ENCODE measurements around the gene SIRPD.
"Not testable (repeated sequence)": the region's sequence is repeated elsewhere in the genome, so short reads cannot be mapped to it uniquely, and the experiment has no call there.

The SIRPD gene

DNA sequence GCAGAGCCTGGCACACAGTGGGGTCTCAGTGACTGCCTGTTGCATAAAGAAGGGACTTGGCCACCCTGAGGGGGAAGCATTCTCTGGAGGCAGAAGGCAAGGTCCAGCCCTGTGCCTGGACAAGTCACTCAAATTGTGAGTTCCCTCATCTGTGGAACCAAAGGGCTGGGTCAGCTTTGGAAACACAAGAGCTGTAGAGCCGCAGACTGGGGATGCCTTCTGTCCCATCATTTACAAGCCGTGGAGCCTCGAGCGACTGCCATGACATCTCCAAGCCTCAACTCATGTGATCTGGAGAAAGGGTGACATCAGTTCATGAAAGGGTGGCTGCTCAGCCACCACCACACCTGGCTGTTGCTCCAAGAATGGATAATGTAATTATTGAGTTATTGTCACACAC, 20.4 kb upstream of the SIRPD start:
- Histone ChIP-seq H3K79me2 (ENCODE audit: control insufficient read depth, low read length) (no peaks in the 10 kb centered on the region), H3K27ac (ENCODE audit: low read depth, low read length) (no peak overlapping the region), H3K27me3 (ENCODE audit: control insufficient read depth, low read length) (no peaks in the 10 kb centered on the region), H3F3A (ENCODE audit: control insufficient read depth, insufficient read depth) (no peaks in the 10 kb centered on the region), H3K36me3 (ENCODE audit: control insufficient read depth, low read length) (no peaks in the 10 kb centered on the region), H3K4me1 (ENCODE audit: control insufficient read depth, low read length) (no peaks in the 10 kb centered on the region), H3K4me2 (ENCODE audit: low read length) (no peak overlapping the region), H4K20me1 (ENCODE audit: control insufficient read depth, insufficient read depth, low read depth, low read length) (no peaks in the 10 kb centered on the region), H3K9me2 (replicated peaks; ENCODE audit: control insufficient read depth, low read length) (no peaks in the 10 kb centered on the region), H3K4me3 (ENCODE audit: low read length) (no peak overlapping the region), H3K9me3 (ENCODE audit: control insufficient read depth, insufficient read depth, low read length) (no peaks in the 10 kb centered on the region)
- no peak for TF ChIP-seq EZH2phosphoT487 (IDR thresholded peaks at IDR 0.05; ENCODE audit: borderline replicate concordance, low read length)
- TF ChIP-seq, protein P1, sequence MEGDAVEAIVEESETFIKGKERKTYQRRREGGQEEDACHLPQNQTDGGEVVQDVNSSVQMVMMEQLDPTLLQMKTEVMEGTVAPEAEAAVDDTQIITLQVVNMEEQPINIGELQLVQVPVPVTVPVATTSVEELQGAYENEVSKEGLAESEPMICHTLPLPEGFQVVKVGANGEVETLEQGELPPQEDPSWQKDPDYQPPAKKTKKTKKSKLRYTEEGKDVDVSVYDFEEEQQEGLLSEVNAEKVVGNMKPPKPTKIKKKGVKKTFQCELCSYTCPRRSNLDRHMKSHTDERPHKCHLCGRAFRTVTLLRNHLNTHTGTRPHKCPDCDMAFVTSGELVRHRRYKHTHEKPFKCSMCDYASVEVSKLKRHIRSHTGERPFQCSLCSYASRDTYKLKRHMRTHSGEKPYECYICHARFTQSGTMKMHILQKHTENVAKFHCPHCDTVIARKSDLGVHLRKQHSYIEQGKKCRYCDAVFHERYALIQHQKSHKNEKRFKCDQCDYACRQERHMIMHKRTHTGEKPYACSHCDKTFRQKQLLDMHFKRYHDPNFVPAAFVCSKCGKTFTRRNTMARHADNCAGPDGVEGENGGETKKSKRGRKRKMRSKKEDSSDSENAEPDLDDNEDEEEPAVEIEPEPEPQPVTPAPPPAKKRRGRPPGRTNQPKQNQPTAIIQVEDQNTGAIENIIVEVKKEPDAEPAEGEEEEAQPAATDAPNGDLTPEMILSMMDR (IDR thresholded peaks at IDR 0.05; ENCODE audit: low read depth, low read length, poor library complexity, severe bottlenecking) = no peak

DNA sequence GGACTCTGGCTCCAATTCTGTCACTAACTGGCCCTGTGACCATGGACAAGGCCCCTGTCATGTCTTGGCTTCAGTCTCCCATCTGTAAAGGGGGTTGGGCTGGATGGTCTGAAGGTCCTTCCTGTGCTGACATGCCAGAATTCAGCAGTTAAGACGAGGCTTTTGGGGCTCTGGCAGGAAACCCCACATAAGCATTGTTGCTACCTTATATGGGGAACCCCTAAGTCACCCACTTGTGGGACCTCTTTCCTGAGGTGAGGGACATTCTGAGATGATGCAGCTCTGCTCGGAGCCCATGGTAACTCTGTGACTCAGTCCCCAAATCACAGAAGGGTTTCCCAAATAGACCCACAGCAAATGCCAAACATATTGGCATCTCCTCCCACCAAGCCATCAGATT, 19.8 kb upstream of the SIRPD start:
- H3K9me2 ChIP-seq (replicated peaks; ENCODE audit: control insufficient read depth, low read length) = not testable (repeated sequence)

DNA sequence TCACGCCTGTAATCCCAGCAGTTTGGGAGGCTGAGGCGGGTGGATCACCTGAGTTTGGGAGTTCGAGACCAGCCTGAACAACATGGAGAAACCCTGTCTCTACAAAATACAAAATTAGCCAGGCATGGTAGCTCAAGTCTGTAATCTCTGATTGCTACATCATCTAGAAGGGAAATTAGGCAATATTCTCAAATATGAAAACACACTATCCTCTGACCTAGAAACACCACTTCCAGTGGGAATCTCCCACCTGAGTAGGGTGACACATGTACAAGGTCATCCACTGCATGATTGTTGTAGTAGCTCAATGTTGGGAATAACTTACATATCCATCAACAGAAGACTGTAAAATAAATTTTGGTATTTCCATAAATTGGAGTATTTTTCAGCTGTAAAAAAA, 19.1 kb upstream of the SIRPD start:
- TF ChIP-seq, protein P1 (IDR thresholded peaks at IDR 0.05; ENCODE audit: low read depth, low read length, poor library complexity, severe bottlenecking) = no peak
- no peak for TF ChIP-seq EZH2phosphoT487 (IDR thresholded peaks at IDR 0.05; ENCODE audit: borderline replicate concordance, low read length)
- Histone ChIP-seq H3K4me3 (ENCODE audit: low read length) (no peak overlapping the region), H3K4me1 (ENCODE audit: control insufficient read depth, low read length) (no peaks in the 10 kb centered on the region), H3K27me3 (ENCODE audit: control insufficient read depth, low read length) (no peaks in the 10 kb centered on the region), H3K4me2 (ENCODE audit: low read length) (no peak overlapping the region), H4K20me1 (ENCODE audit: control insufficient read depth, insufficient read depth, low read depth, low read length) (no peaks in the 10 kb centered on the region), H3F3A (ENCODE audit: control insufficient read depth, insufficient read depth) (no peaks in the 10 kb centered on the region), H3K36me3 (ENCODE audit: control insufficient read depth, low read length) (no peaks in the 10 kb centered on the region), H3K79me2 (ENCODE audit: control insufficient read depth, low read length) (no peaks in the 10 kb centered on the region), H3K9me2 (replicated peaks; ENCODE audit: control insufficient read depth, low read length) (no peaks in the 10 kb centered on the region), H3K27ac (ENCODE audit: low read depth, low read length) (no peak overlapping the region), H3K9me3 (ENCODE audit: control insufficient read depth, insufficient read depth, low read length) (no peaks in the 10 kb centered on the region)

More for the DNA sequence above, 19.8 kb upstream of the SIRPD start:
- not testable (repeated sequence) for H3F3A ChIP-seq (ENCODE audit: control insufficient read depth, insufficient read depth); H3K27ac ChIP-seq (ENCODE audit: low read depth, low read length); H3K79me2 ChIP-seq (ENCODE audit: control insufficient read depth, low read length); H4K20me1 ChIP-seq (ENCODE audit: control insufficient read depth, insufficient read depth, low read depth, low read length); H3K27me3 ChIP-seq (ENCODE audit: control insufficient read depth, low read length); H3K4me1 ChIP-seq (ENCODE audit: control insufficient read depth, low read length); H3K4me3 ChIP-seq (ENCODE audit: low read length); H3K36me3 ChIP-seq (ENCODE audit: control insufficient read depth, low read length); H3K9me3 ChIP-seq (ENCODE audit: control insufficient read depth, insufficient read depth, low read length); H3K4me2 ChIP-seq (ENCODE audit: low read length)

DNA sequence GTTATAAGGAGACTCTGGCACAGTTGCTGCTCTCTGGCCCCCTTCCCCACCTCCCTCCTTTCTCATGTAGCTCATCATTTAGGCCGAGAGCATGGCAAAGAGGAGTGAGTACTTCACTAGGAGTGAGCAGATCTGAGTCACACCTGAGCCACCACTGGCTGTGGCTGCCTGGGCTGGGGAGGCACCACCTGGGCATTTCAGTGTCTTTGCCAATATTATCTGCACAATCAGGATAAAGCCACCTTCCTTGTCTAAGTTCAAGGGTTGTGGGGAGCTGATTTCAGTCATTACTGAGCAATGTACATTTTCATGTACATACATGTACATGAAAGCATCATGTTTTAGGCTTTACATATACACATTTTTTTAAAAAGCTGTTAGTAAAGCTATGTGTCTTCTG, 18.5 kb upstream of the SIRPD start:
- H3K27me3 ChIP-seq (ENCODE audit: control insufficient read depth, low read length); H4K20me1 ChIP-seq (ENCODE audit: control insufficient read depth, insufficient read depth, low read depth, low read length); H3K4me3 ChIP-seq (ENCODE audit: low read length); H3K36me3 ChIP-seq (ENCODE audit: control insufficient read depth, low read length); H3K9me3 ChIP-seq (ENCODE audit: control insufficient read depth, insufficient read depth, low read length); H3F3A ChIP-seq (ENCODE audit: control insufficient read depth, insufficient read depth); H3K79me2 ChIP-seq (ENCODE audit: control insufficient read depth, low read length); H3K27ac ChIP-seq (ENCODE audit: low read depth, low read length); H3K9me2 ChIP-seq (replicated peaks; ENCODE audit: control insufficient read depth, low read length); H3K4me1 ChIP-seq (ENCODE audit: control insufficient read depth, low read length); H3K4me2 ChIP-seq (ENCODE audit: low read length): not testable (repeated sequence)

DNA sequence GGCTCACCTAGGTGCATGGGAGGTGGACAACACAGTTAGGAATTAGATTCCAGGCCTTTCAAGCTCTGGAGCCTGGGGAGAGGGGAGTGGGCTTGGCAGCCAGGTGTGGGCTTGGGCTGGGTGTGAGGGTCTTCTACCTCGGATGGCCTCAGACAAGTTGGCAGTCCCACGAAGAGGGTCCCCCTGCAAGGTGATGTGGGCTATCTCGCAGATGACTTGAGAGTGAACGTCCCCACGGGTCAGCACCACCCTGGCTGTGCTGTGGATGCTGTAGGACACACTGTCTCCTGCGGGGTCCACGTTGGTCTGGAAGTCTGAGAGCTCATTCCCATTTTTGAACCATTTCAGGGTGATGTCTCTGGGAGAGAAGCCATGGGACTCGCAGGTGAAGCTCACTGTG, 14.1 kb upstream of the SIRPD start:
- not testable (repeated sequence) for H3K4me3 ChIP-seq (ENCODE audit: low read length); H3K79me2 ChIP-seq (ENCODE audit: control insufficient read depth, low read length); H3K36me3 ChIP-seq (ENCODE audit: control insufficient read depth, low read length); H4K20me1 ChIP-seq (ENCODE audit: control insufficient read depth, insufficient read depth, low read depth, low read length); H3K27me3 ChIP-seq (ENCODE audit: control insufficient read depth, low read length); H3K9me2 ChIP-seq (replicated peaks; ENCODE audit: control insufficient read depth, low read length); H3K4me1 ChIP-seq (ENCODE audit: control insufficient read depth, low read length); H3F3A ChIP-seq (ENCODE audit: control insufficient read depth, insufficient read depth); H3K4me2 ChIP-seq (ENCODE audit: low read length); H3K27ac ChIP-seq (ENCODE audit: low read depth, low read length); H3K9me3 ChIP-seq (ENCODE audit: control insufficient read depth, insufficient read depth, low read length)
